ENCODE results near the gene ZCCHC4.

ZCCHC4 gene

GRCh38 chr4:25377572-25378436, 65.2 kb downstream of the ZCCHC4 start:
- Histone ChIP-seq H3K27me3 (ENCODE audit: control insufficient read depth, insufficient read depth, low read length) (no peaks in the 10 kb centered on the region), H3K27ac (ENCODE audit: low read length) (no peak overlapping the region), H3K9me3 (ENCODE audit: control insufficient read depth, insufficient read depth, low read length) (no peaks in the 10 kb centered on the region), H3K36me3 (ENCODE audit: control insufficient read depth, insufficient read depth, low read length) (peaks cover 6% of the 10 kb centered on the region; the same call in 1 of the 2 replicates), H3K4me3 (ENCODE audit: low read length) (peak overlapping the region; percentile 71), H3K4me1 (ENCODE audit: control insufficient read depth, insufficient read depth, low read length) (no peaks in the 10 kb centered on the region)
- DNase-seq (ENCODE audit: low read depth, low spot score): no peak
- WGBS (ENCODE audit: insufficient coverage, insufficient read length): no CpG with 5 or more reads among the region's 18 CpGs

GRCh38 chr4:25378437-25378743, 65.8 kb downstream of the ZCCHC4 start:
- Histone ChIP-seq H3K4me1 (ENCODE audit: control insufficient read depth, insufficient read depth, low read length) (no peaks in the 10 kb centered on the region), H3K27me3 (ENCODE audit: control insufficient read depth, insufficient read depth, low read length) (no peaks in the 10 kb centered on the region), H3K36me3 (ENCODE audit: control insufficient read depth, insufficient read depth, low read length) (peaks cover 6% of the 10 kb centered on the region; the same call in 1 of the 2 replicates), H3K9me3 (ENCODE audit: control insufficient read depth, insufficient read depth, low read length) (no peaks in the 10 kb centered on the region), H3K27ac (ENCODE audit: low read length) (no peak overlapping the region), H3K4me3 (ENCODE audit: low read length) (peak overlapping the region; percentile 71; the same call in 1 of the 2 replicates)
- no CpG with 5 or more reads among the region's 6 CpGs for WGBS (ENCODE audit: insufficient coverage, insufficient read length)
- DNase-seq (ENCODE audit: low read depth, low spot score): no peak

- Histone ChIP-seq H3K9me3 (ENCODE audit: control insufficient read depth, insufficient read depth, low read length) (no peaks in the 10 kb centered on the region), H3K27ac (ENCODE audit: low read length) (no peak overlapping the region), H3K4me3 (ENCODE audit: low read length) (no peak overlapping the region), H3K27me3 (ENCODE audit: control insufficient read depth, insufficient read depth, low read length) (no peaks in the 10 kb centered on the region), H3K36me3 (ENCODE audit: control insufficient read depth, insufficient read depth, low read length) (peaks cover 6% of the 10 kb centered on the region; the same call in 1 of the 2 replicates), H3K4me1 (ENCODE audit: control insufficient read depth, insufficient read depth, low read length) (no peaks in the 10 kb centered on the region)
- no CpG with 5 or more reads among the region's 2 CpGs for WGBS (ENCODE audit: insufficient coverage, insufficient read length)
- no peak for DNase-seq (ENCODE audit: low read depth, low spot score)
Measured at GRCh38 chr4:25379591-25379990, 67.0 kb downstream of the ZCCHC4 start.

- no peak for DNase-seq (ENCODE audit: low read depth, low spot score)
- WGBS (ENCODE audit: insufficient coverage, insufficient read length): no CpG with 5 or more reads among the region's 2 CpGs
- Histone ChIP-seq H3K9me3 (ENCODE audit: control insufficient read depth, insufficient read depth, low read length) (no peaks in the 10 kb centered on the region), H3K4me1 (ENCODE audit: control insufficient read depth, insufficient read depth, low read length) (no peaks in the 10 kb centered on the region), H3K27ac (ENCODE audit: low read length) (no peak overlapping the region), H3K27me3 (ENCODE audit: control insufficient read depth, insufficient read depth, low read length) (no peaks in the 10 kb centered on the region), H3K36me3 (ENCODE audit: control insufficient read depth, insufficient read depth, low read length) (peaks cover 6% of the 10 kb centered on the region; the same call in 1 of the 2 replicates), H3K4me3 (ENCODE audit: low read length) (no peak overlapping the region)
Measured at GRCh38 chr4:25383647-25384046, 71.1 kb downstream of the ZCCHC4 start.

GRCh38 chr4:25386926-25387325, 74.4 kb downstream of the ZCCHC4 start:
- no peaks in the 10 kb centered on the region for H3K27me3 ChIP-seq (ENCODE audit: control insufficient read depth, insufficient read depth, low read length)
- H3K4me3 ChIP-seq (ENCODE audit: low read length): no peak overlapping the region
- no peak overlapping the region for H3K27ac ChIP-seq (ENCODE audit: low read length)
- H3K4me1 ChIP-seq (ENCODE audit: control insufficient read depth, insufficient read depth, low read length): no peaks in the 10 kb centered on the region
- WGBS (ENCODE audit: insufficient coverage, insufficient read length): no CpG with 5 or more reads among the region's 2 CpGs
- peaks cover 6% of the 10 kb centered on the region; the same call in 1 of the 2 replicates for H3K36me3 ChIP-seq (ENCODE audit: control insufficient read depth, insufficient read depth, low read length)
- H3K9me3 ChIP-seq (ENCODE audit: control insufficient read depth, insufficient read depth, low read length): no peaks in the 10 kb centered on the region
- no peak for DNase-seq (ENCODE audit: low read depth, low spot score)

- DNase-seq (ENCODE audit: low read depth, low spot score): no peak
- no peaks in the 10 kb centered on the region for H3K27me3 ChIP-seq (ENCODE audit: control insufficient read depth, insufficient read depth, low read length)
- no CpG with 5 or more reads among the region's 3 CpGs for WGBS (ENCODE audit: insufficient coverage, insufficient read length)
- H3K36me3 ChIP-seq (ENCODE audit: control insufficient read depth, insufficient read depth, low read length): peaks cover 12% of the 10 kb centered on the region; the same call in 1 of the 2 replicates
- no peak overlapping the region for H3K4me3 ChIP-seq (ENCODE audit: low read length)
- no peaks in the 10 kb centered on the region for H3K9me3 ChIP-seq (ENCODE audit: control insufficient read depth, insufficient read depth, low read length)
- no peaks in the 10 kb centered on the region for H3K4me1 ChIP-seq (ENCODE audit: control insufficient read depth, insufficient read depth, low read length)
- H3K27ac ChIP-seq (ENCODE audit: low read length): no peak overlapping the region
Measured at GRCh38 chr4:25397305-25397704, 84.7 kb downstream of the ZCCHC4 start.

GRCh38 chr4:25399510-25399909, 86.9 kb downstream of the ZCCHC4 start:
- Histone ChIP-seq H3K4me1 (ENCODE audit: control insufficient read depth, insufficient read depth, low read length) (no peaks in the 10 kb centered on the region), H3K4me3 (ENCODE audit: low read length) (no peak overlapping the region), H3K36me3 (ENCODE audit: control insufficient read depth, insufficient read depth, low read length) (peaks cover 7% of the 10 kb centered on the region; the same call in 1 of the 2 replicates), H3K27me3 (ENCODE audit: control insufficient read depth, insufficient read depth, low read length) (no peaks in the 10 kb centered on the region), H3K9me3 (ENCODE audit: control insufficient read depth, insufficient read depth, low read length) (no peaks in the 10 kb centered on the region), H3K27ac (ENCODE audit: low read length) (no peak overlapping the region)
- DNase-seq (ENCODE audit: low read depth, low spot score): no peak
- no CpG with 5 or more reads among the region's 4 CpGs for WGBS (ENCODE audit: insufficient coverage, insufficient read length)

- Histone ChIP-seq H3K27me3 (ENCODE audit: control insufficient read depth, insufficient read depth, low read length) (no peaks in the 10 kb centered on the region), H3K27ac (ENCODE audit: low read length) (no peak overlapping the region), H3K4me3 (ENCODE audit: low read length) (no peak overlapping the region), H3K4me1 (ENCODE audit: control insufficient read depth, insufficient read depth, low read length) (no peaks in the 10 kb centered on the region), H3K36me3 (ENCODE audit: control insufficient read depth, insufficient read depth, low read length) (peaks cover 10% of the 10 kb centered on the region; the same call in 1 of the 2 replicates), H3K9me3 (ENCODE audit: control insufficient read depth, insufficient read depth, low read length) (no peaks in the 10 kb centered on the region)
- WGBS (ENCODE audit: insufficient coverage, insufficient read length): no CpG with 5 or more reads among the region's 3 CpGs
- DNase-seq (ENCODE audit: low read depth, low spot score): no peak
Measured at GRCh38 chr4:25401066-25401465, 88.5 kb downstream of the ZCCHC4 start.

GRCh38 chr4:25402521-25402920, 89.9 kb downstream of the ZCCHC4 start:
- peaks cover 12% of the 10 kb centered on the region; the same call in 1 of the 2 replicates for H3K36me3 ChIP-seq (ENCODE audit: control insufficient read depth, insufficient read depth, low read length)
- no peaks in the 10 kb centered on the region for H3K4me1 ChIP-seq (ENCODE audit: control insufficient read depth, insufficient read depth, low read length)
- no peak overlapping the region for H3K27ac ChIP-seq (ENCODE audit: low read length)
- no CpG with 5 or more reads among the region's 1 CpG for WGBS (ENCODE audit: insufficient coverage, insufficient read length)
- no peak overlapping the region for H3K4me3 ChIP-seq (ENCODE audit: low read length)
- no peak for DNase-seq (ENCODE audit: low read depth, low spot score)
- H3K27me3 ChIP-seq (ENCODE audit: control insufficient read depth, insufficient read depth, low read length): no peaks in the 10 kb centered on the region
- no peaks in the 10 kb centered on the region for H3K9me3 ChIP-seq (ENCODE audit: control insufficient read depth, insufficient read depth, low read length)

GRCh38 chr4:25403699-25404098, 91.1 kb downstream of the ZCCHC4 start:
- H3K36me3 ChIP-seq (ENCODE audit: control insufficient read depth, insufficient read depth, low read length): peaks cover 12% of the 10 kb centered on the region; the same call in 1 of the 2 replicates
- no peak overlapping the region for H3K27ac ChIP-seq (ENCODE audit: low read length)
- DNase-seq (ENCODE audit: low read depth, low spot score): no peak
- no peak overlapping the region for H3K4me3 ChIP-seq (ENCODE audit: low read length)
- H3K9me3 ChIP-seq (ENCODE audit: control insufficient read depth, insufficient read depth, low read length): no peaks in the 10 kb centered on the region
- no peaks in the 10 kb centered on the region for H3K4me1 ChIP-seq (ENCODE audit: control insufficient read depth, insufficient read depth, low read length)
- no peaks in the 10 kb centered on the region for H3K27me3 ChIP-seq (ENCODE audit: control insufficient read depth, insufficient read depth, low read length)

- no peaks in the 10 kb centered on the region for H3K9me3 ChIP-seq (ENCODE audit: control insufficient read depth, insufficient read depth, low read length)
- no CpG with 5 or more reads among the region's 2 CpGs for WGBS (ENCODE audit: insufficient coverage, insufficient read length)
- H3K4me1 ChIP-seq (ENCODE audit: control insufficient read depth, insufficient read depth, low read length): no peaks in the 10 kb centered on the region
- H3K4me3 ChIP-seq (ENCODE audit: low read length): no peak overlapping the region
- peaks cover 7% of the 10 kb centered on the region; the same call in 1 of the 2 replicates for H3K36me3 ChIP-seq (ENCODE audit: control insufficient read depth, insufficient read depth, low read length)
- no peak overlapping the region for H3K27ac ChIP-seq (ENCODE audit: low read length)
- H3K27me3 ChIP-seq (ENCODE audit: control insufficient read depth, insufficient read depth, low read length): no peaks in the 10 kb centered on the region
- DNase-seq (ENCODE audit: low read depth, low spot score): no peak
Measured at GRCh38 chr4:25405453-25405852, 92.9 kb downstream of the ZCCHC4 start.

Data from iPS DF 6.9 (cell line).